ENCODE measurements around the gene GRIN2D.
A peak's percentile ranks its signal among the peaks of the same experiment; 100 is the strongest.
"Not testable (repeated sequence)": the region's sequence is repeated elsewhere in the genome, so short reads cannot be mapped to it uniquely, and the experiment has no call there.

The GRIN2D gene

DNA sequence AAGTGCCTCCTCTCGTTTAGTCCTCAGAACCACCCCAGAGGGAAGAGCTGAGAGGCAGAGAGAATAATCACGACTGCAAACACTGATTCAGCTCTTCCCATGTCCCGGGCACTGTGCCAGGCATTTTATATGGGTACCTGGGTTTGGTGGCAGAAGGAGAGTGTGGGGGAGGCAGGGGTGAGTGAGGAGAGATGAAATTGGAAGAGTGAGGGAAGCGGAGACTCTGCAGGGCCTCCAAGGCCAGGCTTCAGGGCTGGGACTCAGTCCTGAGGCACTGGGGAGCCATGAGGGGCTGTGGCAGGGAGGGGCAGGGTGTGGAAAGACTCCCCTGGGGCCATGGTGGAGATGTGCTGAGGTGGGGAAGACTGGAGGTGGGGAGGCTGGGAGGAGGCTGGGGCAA is 20.6 kb upstream of the GRIN2D start:
- no peak for DNase-seq

DNA sequence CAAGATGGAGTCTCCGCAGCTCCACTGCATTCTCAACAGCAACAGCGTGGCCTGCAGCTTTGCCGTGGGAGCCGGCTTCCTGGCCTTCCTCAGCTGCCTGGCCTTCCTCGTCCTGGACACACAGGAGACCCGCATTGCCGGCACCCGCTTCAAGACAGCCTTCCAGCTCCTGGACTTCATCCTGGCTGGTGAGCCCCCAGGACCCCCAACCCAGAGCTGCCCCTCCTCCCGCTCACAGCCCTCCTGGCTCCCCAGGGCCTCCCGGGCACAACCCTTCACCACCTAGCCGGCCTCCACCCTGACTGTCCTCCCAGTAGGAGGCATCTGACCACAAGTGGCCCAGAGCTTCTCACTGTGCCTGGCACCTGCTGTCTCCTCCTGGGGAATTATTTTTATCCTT is 19.9 kb upstream of the GRIN2D start:
- no peak for DNase-seq

DNA sequence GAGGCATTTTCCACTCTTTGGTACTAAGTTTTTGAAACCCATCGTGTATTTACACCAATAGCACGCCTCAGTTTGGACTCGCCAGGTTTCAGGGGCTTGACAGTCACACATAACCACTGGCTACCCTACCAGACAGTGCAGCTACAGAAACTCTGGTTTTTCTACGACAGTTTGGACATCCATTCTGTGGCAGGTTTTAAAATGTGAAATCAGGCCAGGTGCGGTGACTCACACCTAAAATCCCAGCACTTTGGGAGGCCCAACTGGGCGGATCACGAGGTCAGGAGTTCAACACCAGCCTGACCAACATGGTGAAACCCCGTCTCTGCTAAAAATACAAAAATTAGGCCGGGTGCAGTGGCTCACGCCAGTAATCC is 15.3 kb upstream of the GRIN2D start:
- DNase-seq: no peak

DNA sequence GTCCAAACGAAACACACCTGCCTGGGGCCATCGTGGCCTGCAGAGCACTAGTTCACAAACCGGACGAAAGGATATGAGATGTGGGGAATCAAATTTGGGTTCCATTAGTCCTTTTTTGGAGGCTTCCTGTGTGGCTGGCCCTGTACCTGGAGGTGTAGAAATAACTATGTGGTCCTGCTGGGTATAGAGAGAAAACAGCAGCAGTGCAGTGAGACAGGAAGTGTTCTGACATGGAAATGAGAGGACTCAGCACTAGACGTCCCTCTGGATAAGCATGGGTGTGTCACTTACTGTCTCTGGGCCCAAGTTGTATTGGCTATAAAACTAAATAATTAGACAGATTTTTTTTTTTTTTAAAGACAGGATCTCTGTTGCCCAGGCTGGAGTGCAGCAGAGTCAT is 14.4 kb upstream of the GRIN2D start:
- DNase-seq: no peak

DNA sequence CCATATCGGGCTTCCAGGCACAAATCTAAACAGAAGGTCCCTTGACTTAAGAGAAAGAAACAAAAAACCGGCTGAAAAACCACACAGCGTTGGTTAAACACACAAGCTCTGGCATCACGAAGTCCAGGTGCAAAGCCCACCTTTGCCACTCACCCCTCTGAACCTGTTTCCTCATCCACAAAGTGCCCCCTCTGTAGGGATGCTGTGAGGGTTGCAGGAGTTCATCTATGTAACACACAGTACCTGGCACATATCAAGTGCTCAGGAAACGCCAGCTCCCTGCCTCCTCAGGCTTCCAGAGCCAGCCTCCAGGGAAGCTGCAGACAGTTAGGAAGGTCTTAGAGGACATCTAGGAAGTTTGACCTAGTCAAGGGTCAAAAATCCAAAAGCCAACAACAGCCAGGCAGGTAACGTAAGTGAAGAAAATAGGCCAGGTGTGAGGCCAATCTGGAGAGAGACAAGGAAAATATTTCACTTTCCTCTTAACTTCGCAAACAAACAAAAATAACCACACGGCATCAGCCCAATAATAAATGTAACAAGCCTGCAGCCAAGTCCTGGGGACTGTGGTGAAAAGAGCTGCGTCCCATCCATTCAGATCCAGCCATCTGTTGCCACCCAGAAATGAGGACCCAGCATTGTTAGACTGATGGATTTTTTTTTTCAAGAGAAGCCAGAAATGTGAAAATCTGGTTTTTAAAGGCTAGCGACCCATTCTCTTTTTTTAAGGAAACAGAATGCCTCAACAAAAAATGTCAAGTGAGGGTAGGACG is 12.1 kb upstream of the GRIN2D start:
- no peak for DNase-seq

DNA sequence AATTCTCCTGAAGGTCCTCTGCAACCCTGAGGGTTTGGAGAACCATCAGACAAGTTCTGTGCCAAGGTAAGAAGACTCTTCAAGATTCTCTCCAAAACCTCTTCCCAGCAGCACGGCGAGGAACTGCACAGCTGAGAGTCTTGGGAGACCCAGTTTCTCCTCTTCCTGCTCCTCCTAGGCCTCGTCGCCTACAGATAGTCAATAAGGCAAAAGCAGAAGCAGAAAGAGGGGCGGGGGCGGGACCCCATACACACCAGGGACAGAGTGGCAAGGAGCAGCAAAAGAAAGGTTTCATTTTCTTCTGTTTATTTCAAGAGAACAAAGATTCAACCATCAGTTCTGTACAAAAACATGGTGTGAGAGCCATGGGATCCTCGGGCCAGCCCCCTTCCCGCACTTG is 11.2 kb upstream of the GRIN2D start:
- DNase-seq: no peak

DNA sequence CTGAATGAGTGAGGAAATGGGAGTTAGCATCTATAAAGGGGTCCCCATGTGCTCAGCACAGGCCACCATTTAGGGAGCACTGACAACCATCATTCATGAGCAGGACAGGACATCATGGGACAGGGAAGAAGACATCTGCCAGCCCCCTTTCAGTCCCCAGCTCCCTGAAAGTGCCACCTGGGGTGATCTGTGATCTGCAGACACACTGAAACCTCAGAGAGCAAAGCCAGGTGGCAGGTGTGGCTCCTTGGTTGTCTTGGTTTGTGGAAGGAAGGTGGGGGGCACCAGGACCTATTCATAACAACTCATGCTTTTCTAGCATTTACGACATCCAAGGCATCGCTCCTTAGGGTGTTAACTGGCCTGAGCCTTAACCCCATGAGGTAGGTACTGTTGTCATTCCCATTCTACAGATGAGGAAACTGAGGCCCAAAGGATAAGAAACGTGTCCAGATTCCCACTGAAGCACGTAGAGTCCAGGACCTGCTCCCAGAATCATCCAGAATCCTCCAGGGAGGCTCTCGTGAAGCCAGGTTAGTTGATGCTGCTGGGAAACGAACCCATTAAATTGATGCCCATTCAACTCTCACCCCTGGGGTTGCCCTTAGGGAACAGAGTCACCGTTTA is 7.9 kb upstream of the GRIN2D start:
- DNase-seq: no peak

DNA sequence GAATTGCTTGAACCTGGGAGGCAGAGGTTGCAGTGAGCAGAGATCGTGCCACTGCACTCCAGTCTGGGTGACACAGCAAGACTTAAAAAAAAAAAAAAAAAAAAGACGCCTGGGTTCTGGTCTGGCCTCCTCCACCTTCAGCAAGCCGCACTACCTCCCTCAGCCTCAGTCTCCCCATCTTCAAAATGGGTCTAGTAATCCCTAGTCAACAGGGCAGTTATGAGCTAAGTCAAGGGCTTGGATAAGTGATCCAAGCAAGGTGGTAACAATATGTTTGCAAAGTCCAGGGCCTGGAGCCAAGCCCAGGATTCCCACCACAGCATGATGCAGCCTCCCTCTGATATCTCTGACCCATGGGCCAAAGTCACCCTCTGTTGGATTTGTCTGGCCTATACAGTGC is 6.5 kb upstream of the GRIN2D start:
- no peak for DNase-seq

DNA sequence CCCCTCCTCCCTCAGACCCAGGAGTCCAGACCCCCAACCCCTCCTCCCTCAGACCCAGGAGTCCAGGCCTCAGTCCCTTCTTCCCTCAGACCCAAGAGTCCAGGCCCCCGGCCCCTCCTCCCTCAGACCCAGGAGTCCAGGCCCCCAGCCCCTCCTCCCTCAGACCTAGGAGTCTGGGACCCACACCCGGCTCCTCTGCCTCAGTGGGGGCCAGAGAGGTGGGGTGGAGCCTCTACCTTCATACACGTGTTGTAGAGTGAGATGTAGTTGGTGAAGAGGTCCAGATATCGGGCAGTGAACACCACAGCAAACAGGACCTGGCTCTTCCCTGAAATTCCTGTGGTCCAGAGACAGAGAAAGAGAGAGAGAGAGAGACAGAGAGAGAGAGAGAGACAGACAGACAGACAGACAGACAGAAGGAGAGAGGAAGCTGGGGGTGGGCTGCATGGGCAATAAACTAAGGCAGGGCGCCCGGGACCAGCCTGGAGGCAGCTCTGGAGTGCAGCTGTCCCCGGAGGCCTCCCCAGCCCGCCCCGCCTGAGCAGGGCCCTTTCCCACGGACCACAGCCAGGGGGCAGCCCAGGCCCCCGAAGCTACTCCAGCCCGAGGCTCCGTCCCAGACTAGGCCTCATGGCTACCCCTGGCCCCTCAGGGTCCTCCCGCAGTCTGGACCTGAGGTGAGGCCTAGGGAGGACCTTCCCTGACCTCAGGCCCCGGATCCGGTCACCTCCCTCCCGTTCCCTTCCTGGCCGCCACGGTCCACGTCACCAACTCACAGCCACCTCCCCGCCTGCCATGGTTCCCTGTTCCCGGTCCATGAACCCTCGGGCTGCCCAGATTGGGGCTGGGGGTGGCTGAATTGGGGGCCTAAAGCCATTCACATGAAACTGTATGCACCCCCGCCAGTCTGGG is 3.0 kb upstream of the GRIN2D start:
- peak in 1 of 2 donors; percentile 52 for DNase-seq

DNA sequence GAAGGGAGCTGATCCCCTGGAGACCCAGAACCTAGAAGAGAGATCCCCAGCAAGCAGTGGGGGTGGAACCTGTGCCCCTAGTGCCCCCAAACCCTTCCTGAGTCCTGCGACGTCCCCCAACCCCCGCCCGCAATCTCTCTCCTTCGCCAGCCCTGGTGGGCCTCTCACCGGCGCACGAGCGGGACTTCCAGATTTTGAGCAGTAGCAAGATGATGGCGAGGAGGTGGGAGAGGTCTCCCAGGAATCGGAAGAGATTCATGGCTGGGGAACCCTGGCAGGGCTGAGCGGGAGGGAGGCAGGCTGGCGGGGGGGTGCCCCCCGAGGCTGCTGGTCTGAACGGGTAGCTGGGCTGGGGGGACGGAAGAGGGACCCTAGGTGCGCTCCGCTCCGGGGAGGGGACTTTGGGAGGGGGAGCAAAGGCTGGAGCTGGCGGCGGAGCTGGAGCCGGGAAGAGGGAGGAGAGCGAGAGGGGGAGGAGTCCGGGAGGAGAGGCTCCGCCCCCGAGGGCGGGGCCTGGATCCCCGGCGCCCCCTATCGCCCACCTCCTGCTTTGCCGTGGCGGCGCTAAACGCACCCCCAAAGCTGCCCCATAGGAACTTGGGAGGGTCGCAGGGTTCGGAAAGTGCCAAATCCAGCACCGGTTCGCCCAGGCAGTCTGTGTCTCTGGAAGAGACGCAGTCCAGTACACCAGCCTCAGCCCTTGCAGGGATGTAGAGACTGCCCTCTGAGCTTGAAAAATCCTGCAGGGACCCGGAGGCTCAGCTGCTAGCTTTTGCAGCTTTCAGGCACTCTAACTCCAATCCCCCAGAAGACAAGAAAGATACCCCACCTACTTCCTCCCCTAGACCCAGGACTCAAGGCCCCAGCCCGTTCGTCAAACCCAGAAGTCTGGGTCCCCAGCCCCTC is 2.1 kb upstream of the GRIN2D start, which contains the start of gene KDELR1:
Gene KDELR1 (minus strand): TSS at position 452 of the 906 bp plus-strand sequence. CDS start 193 bp downstream, at position 259.
- DNase-seq: peak; percentile 73 to 83

DNA sequence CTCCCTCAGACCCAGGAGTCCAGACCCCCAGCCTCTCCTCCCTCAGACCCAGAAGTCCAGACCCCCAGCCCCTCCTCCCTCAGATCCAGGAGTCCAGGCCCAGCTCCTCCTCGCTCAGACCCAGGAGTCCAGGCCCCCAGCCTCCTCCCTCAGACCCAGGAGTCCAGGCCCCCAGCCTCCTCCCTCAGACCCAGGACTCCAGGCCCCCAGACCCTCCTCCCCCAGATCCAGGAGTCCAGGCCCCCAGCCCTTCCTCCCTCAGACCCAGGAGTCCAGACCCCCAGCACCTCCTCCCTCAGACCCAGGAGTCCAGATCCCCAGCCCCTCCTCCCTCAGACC is 1.5 kb upstream of the GRIN2D start:
- not testable (repeated sequence) for DNase-seq

DNA sequence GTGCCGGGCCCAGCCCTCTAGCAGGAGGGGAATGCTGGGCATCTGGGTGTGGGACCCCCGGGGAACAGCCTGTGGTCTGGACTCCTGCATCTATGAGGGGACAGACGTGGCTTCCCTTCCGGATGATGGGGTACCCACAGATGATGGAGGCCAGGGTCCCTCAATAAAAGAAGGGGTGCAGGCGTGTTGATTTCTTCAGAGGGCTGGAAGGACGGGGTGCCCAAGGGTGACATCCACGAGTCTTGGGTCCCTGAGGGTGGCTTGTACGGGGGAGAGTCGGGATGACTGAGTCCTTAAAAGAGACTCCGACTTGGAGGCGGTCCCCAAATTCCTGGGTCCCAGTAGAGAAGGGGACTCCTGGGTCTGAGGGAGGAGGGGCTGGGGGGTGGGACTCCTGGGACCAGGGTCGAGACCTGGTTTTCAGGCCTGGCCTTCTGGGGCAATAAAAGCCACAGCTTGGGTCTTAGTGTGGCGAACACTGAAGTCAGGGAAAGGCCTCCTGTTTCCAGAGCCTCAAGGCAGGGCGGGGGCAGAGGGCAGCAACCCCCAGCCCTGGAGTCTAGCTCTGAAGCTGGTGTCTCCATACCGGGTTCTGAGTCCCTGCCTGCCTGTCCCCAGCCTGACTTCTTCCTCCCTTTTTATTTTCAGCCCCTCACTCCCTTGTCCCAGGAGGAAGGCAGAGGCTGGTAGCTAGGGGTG is 459 bp upstream of the GRIN2D start:
- DNase-seq: no peak

DNA sequence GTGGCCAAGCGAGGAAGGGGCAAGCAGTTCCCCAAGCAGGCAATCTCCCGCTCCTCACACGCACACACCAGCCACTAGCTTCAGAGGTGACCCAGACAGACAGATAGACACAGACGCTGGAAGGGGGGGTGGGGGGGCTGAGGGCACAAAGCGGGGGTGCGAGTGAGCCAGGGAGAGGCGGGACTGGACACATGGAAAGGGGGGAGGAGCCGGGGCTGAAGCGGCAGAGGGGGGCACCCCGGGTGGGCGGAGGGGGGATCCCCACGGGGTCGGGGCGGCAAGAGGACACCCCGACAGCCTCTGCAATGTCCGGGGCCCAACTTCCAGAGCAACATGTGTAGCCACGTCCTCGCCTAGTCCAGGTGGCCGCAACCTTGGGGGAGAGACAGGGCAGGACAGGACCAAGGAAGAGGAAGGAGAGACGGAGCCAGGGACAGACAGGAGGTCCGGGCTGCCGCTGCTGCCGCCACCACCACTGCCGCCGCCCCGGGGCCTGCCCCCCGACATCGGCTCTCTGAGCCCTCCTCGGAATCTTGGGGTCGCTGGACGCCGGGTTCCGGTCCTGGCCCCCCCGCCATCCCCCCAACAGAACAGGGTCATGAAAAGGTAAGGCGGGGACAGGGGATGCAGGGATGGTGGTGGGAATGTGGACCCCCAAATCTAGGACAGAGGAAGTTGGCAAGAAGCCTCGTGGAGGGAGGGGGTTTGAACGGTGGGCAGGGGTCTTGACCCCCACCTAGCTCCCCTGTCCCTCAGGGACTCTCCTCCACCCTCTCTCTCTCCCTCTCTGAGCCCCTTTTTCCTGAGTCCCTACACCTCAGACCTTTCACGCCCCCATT is 1.1 kb downstream of the GRIN2D start:
- DNase-seq: no peak

DNA sequence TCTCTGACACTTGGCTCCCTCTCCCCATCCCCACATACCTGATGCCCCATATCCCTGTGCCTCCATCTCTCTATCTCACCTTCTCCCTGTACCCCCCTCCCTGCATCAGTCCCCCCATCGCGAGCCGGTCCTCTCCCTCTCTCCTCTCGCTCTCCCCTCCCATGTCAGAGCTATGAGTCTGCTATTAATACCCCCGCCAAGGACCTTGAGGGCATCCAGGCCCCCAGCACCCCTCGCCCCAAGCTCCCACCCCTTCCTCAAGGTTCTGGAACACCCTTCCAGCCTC is 1.6 kb downstream of the GRIN2D start:
- no peak for DNase-seq

DNA sequence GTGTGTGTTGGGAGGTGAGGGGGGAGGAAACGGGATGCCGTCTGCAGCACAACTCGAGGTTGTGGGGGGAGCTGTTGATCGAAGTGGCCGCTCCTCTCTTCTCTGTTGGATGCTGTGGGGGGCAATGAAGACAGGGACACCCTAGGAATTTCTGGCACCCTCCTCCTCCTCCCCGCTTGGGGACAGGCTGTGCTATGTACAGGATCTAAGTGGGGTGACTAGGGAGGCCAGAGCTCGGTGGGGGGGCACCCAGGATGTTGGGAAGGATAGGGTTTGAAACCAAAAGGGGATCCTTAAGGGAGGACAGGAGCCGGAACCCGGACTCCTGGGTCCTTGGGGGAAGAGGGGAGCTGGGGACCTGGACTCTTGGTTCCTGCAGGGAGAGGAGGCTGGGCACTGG is 2.0 kb downstream of the GRIN2D start:
- no peak for DNase-seq

DNA sequence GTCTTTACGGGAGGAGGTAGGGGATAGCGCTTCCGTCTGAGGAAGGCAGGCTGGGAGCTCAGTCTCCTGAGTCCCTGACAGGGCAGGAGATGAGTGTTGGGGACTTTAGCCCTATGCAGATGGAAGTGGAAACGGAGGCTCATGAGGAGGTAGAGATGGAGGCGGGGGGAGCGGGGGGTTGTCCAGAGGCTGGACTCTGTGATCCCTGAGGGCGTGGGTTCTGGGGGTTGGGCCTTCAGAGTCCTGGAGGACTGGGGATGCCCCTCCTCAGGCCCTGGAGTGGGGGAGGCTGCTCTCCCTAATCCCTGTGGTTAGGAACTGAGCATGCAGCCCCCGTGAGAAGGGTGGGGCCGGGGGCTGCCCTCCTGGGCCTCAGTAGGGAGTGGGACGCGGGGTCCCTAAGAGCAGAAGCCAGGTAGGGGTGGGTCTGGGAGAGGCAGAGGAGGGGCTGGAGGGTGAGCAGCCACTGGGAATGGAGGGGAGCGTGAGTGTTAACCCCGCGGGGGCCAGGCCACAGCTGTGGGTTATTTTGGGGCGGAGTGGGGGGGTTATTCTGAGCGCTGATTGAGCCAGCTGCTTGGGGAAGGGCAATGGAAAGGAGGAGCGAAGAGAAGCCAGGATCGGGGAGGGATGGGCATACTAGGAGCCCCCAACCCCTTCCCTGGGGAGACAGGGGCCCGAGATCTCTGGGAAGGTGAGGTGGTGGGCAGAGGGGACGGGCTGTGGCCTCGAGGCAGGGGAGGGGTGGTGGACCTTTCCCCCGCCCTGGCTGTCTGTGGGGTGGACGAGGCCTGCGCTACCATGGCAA is 2.8 kb downstream of the GRIN2D start:
- no peak for DNase-seq

DNA sequence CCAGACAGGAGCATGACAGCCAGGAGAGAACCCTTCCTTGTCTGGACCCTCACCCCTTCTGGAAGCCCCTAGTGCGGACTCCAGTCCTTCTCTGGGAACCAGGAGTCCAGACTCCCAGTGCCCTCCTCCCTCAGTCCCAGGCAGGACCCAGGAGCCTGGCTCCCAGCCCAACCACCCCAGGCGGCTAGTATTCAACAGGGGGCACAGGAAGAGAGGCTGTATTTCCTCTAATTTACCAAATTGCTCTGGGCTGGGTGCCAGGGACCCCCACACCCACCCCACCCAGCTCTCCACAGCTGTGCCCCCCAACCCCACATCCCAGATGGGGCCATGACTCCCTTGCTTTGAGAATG is 3.3 kb downstream of the GRIN2D start:
- no peak for DNase-seq

DNA sequence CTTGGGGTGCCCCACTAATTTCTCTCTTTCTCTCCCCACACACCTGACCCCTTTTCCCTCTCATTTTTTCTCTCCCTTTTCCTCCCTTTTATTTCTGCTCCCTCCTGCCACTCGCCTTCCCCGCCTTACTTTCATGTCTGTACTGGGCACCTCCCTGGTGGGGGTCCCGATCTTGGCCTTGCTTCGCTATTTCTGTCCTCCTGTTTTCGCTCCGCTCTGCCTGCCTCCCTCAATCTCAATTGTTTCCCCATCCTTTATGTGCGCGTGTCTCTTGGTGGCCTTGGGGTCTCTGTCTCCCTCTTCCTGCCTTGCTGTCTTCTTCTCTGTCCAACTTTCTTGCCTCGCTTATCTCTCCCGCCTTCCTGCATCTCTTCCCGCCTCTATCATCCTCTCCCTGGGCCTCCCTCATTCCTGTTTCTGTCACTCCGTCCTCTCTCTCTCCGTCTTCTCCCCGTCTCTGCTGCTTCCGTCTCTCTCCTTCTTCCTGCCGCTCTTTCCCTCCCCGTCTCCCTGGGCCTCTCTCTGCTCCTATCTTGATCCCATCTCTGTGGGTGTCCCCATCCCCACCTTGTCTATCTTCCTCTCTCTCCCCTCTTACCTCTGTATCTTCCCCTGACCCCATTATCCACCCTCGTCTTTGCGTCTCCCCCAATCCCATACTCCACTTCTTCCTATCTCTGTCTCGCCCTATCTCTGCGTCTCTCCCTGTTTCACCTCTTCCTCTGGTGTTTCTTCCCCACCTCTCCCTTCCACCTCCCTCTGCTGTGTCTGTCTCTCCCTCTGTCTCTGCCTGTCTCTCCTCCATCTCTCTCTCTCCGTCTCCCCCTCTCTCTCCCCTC is 4.0 kb downstream of the GRIN2D start:
- DNase-seq: no peak

DNA sequence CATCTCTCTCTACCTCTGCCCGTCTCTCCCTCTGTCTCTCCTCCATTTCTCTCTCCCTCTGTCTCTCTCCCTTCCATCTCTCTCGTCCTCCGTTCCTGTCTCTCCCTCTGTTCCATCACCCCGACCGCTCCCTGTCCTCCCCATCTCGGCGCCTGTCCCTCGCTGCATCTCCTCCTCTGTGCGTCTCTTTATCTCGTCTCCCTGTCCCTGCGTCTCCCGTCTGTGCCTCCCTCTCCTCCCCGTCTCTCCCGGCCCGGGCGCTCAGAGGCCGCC is 4.6 kb downstream of the GRIN2D start:
- DNase-seq: no peak
